HG03575 (cell line): ENCODE data around the gene VAV2.
"Not testable (repeated sequence)": the region's sequence is repeated elsewhere in the genome, so short reads cannot be mapped to it uniquely, and the experiment has no call there.

Experiments used
- ATAC-seq: cut with Tn5 transposase; IDR thresholded peaks from one replicate; pipeline ENCODE4 v1.9.1; 2021; ENCODE audit not compliant: unreplicated experiment, insufficient number of reproducible peaks, low FRiP score; ENCODE audit errors: extremely low read depth

The VAV2 gene

GRCh38 chr9:134004131-134004873 lies 12.2 kb upstream of the VAV2 start:
- no peak for ATAC-seq

- no peak for ATAC-seq
Observed at GRCh38 chr9:134003237-134003636, 11.1 kb upstream of the VAV2 start.

- ATAC-seq = no peak
Observed at GRCh38 chr9:134002796-134003195, 10.7 kb upstream of the VAV2 start.

GRCh38 chr9:133999851-134000265 lies 7.7 kb upstream of the VAV2 start:
- no peak for ATAC-seq

GRCh38 chr9:133998915-133999595 lies 6.9 kb upstream of the VAV2 start:
- ATAC-seq = no peak

GRCh38 chr9:133997584-133997983 lies 5.5 kb upstream of the VAV2 start:
- ATAC-seq = no peak

GRCh38 chr9:133996531-133997520 lies 4.7 kb upstream of the VAV2 start:
- ATAC-seq = no peak

GRCh38 chr9:133995012-133995896 lies 3.1 kb upstream of the VAV2 start:
- no peak for ATAC-seq

- ATAC-seq = no peak
Observed at GRCh38 chr9:133994353-133995011, 2.4 kb upstream of the VAV2 start.

- no peak for ATAC-seq
Observed at GRCh38 chr9:133993635-133994253, 1.6 kb upstream of the VAV2 start.

- no peak for ATAC-seq
Observed at GRCh38 chr9:133992780-133993634, 883 bp upstream of the VAV2 start.

GRCh38 chr9:133991214-133991921 lies 756 bp downstream of the VAV2 start:
- ATAC-seq = no peak

- ATAC-seq = no peak
Observed at GRCh38 chr9:133990366-133991213, 1.5 kb downstream of the VAV2 start.

GRCh38 chr9:133989625-133990365 lies 2.3 kb downstream of the VAV2 start:
- ATAC-seq = no peak

- ATAC-seq = not testable (repeated sequence)
Observed at GRCh38 chr9:133988771-133989170, 3.4 kb downstream of the VAV2 start.
